22Rv1 (cell line): Measurements from ENCODE around the gene DDX28.
"Not testable (repeated sequence)": the region's sequence is repeated elsewhere in the genome, so short reads cannot be mapped to it uniquely, and the experiment has no call there.

ENCODE experiments used
- H3K27ac ChIP-seq: fragments of 450-650 bp; 2 replicates; pipeline ENCODE4 v1.5.1; 2017
- ZFX ChIP-seq: fragments of 450-650 bp; IDR thresholded peaks from 2 replicates; pipeline ENCODE4 v1.6.1; 2017; ENCODE audit warnings: antibody characterized with exemption, borderline replicate concordance
- TF ChIP-seq, protein P1 (sequence below): fragments of 450-650 bp; IDR thresholded peaks from 2 replicates; pipeline ENCODE4 v1.5.1; 2017; ENCODE audit warnings: mild to moderate bottlenecking

DDX28 gene

DNA sequence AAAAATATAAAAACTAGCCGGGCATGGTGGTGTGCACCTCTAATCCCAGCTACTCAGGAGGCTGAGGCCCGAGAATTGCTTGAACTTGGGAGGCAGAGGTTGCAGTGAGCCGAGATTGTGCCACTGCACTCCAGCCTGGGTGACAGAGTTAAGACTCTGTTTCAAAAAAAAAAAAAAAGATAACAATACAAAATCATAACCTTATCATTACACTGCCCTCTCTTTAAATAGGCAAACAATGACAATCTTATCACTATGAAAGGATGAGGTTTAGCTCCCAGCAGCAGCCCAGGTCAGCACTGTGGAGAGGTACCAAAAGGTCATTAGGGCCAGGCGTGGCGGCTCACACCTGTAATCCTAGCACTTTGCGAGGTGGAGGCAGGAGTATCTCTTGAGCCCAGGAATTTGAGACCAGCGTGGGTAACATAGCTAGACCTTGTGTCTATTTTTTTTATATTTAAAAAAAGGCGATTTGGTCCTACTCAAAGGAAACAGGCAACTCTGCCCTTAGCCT lies 3.8 kb downstream of the DDX28 start:
- TF ChIP-seq, protein P1, sequence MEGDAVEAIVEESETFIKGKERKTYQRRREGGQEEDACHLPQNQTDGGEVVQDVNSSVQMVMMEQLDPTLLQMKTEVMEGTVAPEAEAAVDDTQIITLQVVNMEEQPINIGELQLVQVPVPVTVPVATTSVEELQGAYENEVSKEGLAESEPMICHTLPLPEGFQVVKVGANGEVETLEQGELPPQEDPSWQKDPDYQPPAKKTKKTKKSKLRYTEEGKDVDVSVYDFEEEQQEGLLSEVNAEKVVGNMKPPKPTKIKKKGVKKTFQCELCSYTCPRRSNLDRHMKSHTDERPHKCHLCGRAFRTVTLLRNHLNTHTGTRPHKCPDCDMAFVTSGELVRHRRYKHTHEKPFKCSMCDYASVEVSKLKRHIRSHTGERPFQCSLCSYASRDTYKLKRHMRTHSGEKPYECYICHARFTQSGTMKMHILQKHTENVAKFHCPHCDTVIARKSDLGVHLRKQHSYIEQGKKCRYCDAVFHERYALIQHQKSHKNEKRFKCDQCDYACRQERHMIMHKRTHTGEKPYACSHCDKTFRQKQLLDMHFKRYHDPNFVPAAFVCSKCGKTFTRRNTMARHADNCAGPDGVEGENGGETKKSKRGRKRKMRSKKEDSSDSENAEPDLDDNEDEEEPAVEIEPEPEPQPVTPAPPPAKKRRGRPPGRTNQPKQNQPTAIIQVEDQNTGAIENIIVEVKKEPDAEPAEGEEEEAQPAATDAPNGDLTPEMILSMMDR: no peak
- TF ChIP-seq ZFX: no peak
- H3K27ac ChIP-seq: no peak overlapping the region

DNA sequence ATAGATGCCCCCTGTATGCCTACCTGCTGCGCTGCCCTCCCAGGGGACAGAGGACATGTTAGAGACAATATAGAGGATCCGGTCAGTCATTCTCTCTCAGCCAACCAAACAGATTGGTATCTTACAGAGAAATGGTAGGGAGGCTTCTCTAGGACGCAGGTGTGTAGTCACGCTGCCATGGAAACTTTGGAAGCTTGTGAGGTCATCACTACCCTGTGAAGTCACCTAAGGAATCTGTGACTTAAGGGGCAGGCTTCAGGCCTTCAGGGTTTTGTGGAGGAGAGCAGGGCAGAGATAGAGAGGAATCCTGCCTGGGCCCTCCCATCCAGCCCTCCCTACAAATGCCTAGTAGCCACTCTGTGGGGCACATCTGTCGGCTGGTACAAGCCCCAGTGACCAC lies 7.4 kb downstream of the DDX28 start, which contains the start of gene DPEP2NB:
Gene DPEP2NB, minus strand, starts transcription at position 231 of the 400 bp plus-strand sequence. Its CDS starts 141 bp downstream, at position 90.
- no peak within 1 kb of the TSS for H3K27ac ChIP-seq
- TF ChIP-seq, protein P1: no peak

DNA sequence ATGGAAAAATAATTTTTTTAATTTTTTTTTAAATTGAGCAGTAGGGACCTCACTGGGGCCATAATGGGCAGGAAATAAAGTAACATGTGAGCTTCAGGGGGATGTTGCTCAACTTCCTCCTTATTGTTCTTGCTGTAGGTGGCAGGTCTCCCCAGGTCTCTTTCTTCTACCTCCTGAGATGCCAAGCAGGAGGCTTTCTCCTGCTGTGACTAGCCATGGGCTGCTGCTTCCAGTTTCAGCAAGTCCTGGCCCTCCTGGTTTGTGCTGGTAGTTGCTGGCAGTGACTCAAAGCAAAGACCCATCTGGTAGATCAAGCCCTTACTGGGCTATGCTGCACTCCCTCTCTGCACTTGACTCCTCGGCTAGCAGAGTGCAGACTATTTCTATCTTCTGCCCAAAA lies 9.6 kb downstream of the DDX28 start:
- no peak overlapping the region for H3K27ac ChIP-seq
- TF ChIP-seq, protein P1: no peak
- no peak for TF ChIP-seq ZFX

DNA sequence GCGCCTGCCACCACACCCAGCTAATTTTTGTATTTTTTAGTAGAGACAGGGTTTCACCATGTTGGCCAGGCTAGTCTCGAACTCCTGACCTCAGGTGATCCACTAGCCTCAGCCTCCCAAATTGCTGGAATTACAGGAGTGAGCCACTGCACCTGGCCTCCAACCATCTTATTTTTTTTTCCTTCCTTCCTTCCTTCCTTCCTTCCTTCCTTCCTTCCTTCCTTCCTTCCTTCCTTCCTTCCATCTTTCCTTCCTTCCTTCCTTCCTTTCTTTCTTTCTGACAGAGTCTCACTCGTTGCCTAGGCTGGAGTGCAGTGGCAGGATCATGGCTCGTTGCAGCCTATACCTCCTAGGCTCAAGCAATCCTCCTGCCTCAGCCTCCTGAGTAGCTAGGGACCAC lies 13.2 kb downstream of the DDX28 start:
- H3K27ac ChIP-seq: not testable (repeated sequence)

DNA sequence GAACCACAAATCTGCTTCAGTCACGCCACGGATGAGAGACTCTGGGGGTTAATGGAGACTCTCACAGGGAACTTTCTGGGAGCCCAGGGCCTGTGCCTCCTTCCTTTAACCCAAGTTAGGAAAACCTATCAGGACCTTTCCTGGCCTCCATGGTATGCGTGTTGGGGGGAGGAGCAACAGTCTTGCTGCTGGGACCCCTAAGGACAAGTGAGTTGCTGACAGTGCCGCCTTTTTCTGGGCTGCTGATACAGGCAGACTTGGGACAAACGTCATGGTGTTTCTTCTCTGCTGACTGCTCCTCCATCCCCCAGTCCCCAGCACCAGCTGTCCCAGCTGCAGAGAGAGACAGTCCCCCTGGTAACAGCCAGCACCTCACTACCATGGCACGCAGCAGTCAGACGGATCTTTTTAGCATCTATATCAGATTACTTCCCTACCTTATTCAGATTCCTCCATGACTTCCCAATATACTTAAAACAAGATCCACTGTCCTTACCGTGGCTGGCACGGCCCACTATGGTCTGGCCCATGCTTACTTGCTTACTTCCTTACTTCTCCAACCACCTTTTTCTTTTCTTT lies 13.8 kb downstream of the DDX28 start:
- H3K27ac ChIP-seq: no peak overlapping the region
- TF ChIP-seq ZFX: no peak
- TF ChIP-seq, protein P1: no peak

DNA sequence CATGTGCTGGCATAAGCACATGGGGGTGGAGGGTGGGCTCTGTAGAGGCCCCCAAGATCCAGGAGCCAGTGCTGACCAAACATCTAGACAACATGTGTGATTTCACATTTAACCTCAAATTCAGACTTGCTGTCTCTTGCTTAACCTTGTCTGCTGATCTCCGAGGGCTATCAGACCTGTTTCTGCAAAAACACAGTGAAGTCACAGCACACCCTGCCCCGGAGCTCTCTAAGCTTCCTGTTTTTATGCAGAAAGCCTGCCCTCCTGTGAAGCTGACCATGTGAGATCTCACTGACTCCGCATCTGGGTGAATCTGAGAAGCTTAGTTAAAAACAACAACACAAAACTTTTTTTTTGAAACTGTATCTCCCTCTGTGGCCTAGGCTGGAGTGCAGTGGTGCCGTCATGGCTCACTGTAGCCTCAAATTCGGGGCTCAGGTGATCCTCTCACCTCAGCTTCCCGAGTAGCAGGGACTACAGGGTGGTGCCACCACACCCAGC lies 17.2 kb downstream of the DDX28 start:
- TF ChIP-seq, protein P1: no peak
- TF ChIP-seq ZFX: no peak
- H3K27ac ChIP-seq: no peak overlapping the region

DNA sequence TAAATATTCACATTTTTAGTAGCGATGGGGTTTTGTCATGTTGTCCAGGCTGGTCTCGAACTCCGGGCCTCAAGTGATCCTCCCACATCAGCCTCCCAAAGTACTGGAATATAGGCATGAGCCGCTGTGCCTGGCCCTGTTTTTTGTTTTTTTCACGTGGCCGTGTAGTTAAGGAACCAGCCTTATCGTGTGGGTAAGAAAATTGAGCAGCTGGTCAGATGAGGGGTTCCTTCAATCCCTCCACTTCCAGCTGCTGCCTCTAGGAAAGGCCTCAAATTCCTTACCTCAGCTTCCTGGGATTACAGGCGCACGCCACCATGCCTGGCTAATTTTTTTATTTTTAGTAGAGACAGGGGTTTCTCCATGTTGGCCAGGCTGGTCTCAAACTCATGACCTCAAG lies 17.8 kb downstream of the DDX28 start:
- no peak overlapping the region for H3K27ac ChIP-seq
- TF ChIP-seq ZFX: no peak
- TF ChIP-seq, protein P1: no peak

DNA sequence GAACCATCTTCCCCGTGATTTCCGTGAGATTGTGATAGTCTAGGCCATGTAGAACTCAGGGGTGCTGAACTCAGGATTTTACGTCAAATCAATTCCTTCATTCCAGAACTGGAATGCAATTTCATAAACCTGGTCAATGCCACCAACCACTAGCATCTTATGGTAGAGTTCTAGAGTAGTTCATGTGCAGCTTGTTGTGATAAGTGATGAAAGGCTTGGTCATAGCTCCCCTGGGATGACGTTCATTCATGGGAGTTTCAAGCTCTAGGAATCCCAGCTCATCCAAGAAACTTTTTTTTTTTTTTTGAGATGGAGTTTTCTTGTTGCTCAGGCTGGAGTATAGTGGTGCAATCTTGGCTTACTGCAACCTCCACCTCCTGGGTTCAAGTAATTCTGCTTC lies 20.0 kb downstream of the DDX28 start:
- H3K27ac ChIP-seq: no peak overlapping the region
- TF ChIP-seq, protein P1: no peak
- no peak for TF ChIP-seq ZFX
